ENCODE data around the gene COL23A1.

Gene COL23A1

GRCh38 chr5:178368716-178369300 is 221.4 kb downstream of the COL23A1 start:
- DNase-seq = no peak

- DNase-seq = no peak
Observed at GRCh38 chr5:178368274-178368673, 221.9 kb downstream of the COL23A1 start.

GRCh38 chr5:178367736-178368120 is 222.5 kb downstream of the COL23A1 start:
- no peak for DNase-seq

- DNase-seq = no peak
Observed at GRCh38 chr5:178366998-178367735, 223.0 kb downstream of the COL23A1 start.

- no peak for DNase-seq
Observed at GRCh38 chr5:178365501-178366440, 224.4 kb downstream of the COL23A1 start.

GRCh38 chr5:178364326-178364675 is 225.9 kb downstream of the COL23A1 start:
- no peak for DNase-seq

GRCh38 chr5:178363501-178364325 is 226.5 kb downstream of the COL23A1 start:
- DNase-seq = no peak

- DNase-seq = no peak
Observed at GRCh38 chr5:178361657-178362445, 228.3 kb downstream of the COL23A1 start.

GRCh38 chr5:178360926-178361235 is 229.3 kb downstream of the COL23A1 start:
- no peak for DNase-seq

GRCh38 chr5:178360222-178360925 is 229.8 kb downstream of the COL23A1 start:
- DNase-seq = no peak

- no peak for DNase-seq
Observed at GRCh38 chr5:178359738-178360137, 230.5 kb downstream of the COL23A1 start.

GRCh38 chr5:178357678-178358077 is 232.5 kb downstream of the COL23A1 start:
- no peak for DNase-seq

- DNase-seq = no peak
Observed at GRCh38 chr5:178357121-178357521, 233.1 kb downstream of the COL23A1 start.

- DNase-seq = no peak
Observed at GRCh38 chr5:178356431-178356872, 233.7 kb downstream of the COL23A1 start.

GRCh38 chr5:178355671-178356070 is 234.5 kb downstream of the COL23A1 start:
- no peak for DNase-seq

- DNase-seq = no peak
Observed at GRCh38 chr5:178353461-178353860, 236.7 kb downstream of the COL23A1 start.

GRCh38 chr5:178352035-178352349 is 238.2 kb downstream of the COL23A1 start:
- DNase-seq = no peak

- DNase-seq = no peak
Observed at GRCh38 chr5:178351221-178352034, 238.8 kb downstream of the COL23A1 start.

- no peak for DNase-seq
Observed at GRCh38 chr5:178350361-178351220, 239.6 kb downstream of the COL23A1 start.

All from 8988T (cell line).